Tongue (tissue), 2 donors: ENCODE results near the gene SELPLG. TPM values are rescaled to one million over a fixed set of nuclear protein-coding genes. Genes with fewer than 3 reads are reported as not detected.
"Not testable (repeated sequence)": the region's sequence is repeated elsewhere in the genome, so short reads cannot be mapped to it uniquely, and the experiment has no call there.

ENCODE experiments used
- DNase-seq: peaks from one replicate; pipeline ENCODE4 v3.0.0-alpha.2; 2015
- total RNA-seq: library from RNA; depleted of rRNA; stranded (reverse); fragments of >200 nt; gene quantifications from one replicate; pipeline ENCODE4 v1.2.3, GENCODE V29; 2014

SELPLG gene
- total RNA-seq, 1 donor from 2014 or later, result 2.2 TPM

GRCh38 chr12:108602976-108603704 is 30.6 kb downstream of the SELPLG start:
- DNase-seq, result no peak

- DNase-seq, result no peak
Observed at GRCh38 chr12:108602209-108602705, 31.4 kb downstream of the SELPLG start.

- no peak for DNase-seq
Observed at GRCh38 chr12:108600702-108601007, 33.0 kb downstream of the SELPLG start.

GRCh38 chr12:108599948-108600701 is 33.6 kb downstream of the SELPLG start:
- DNase-seq, result no peak

- no peak for DNase-seq
Observed at GRCh38 chr12:108599541-108599940, 34.2 kb downstream of the SELPLG start.

GRCh38 chr12:108598553-108599250 is 35.0 kb downstream of the SELPLG start:
- DNase-seq, result no peak

DNA sequence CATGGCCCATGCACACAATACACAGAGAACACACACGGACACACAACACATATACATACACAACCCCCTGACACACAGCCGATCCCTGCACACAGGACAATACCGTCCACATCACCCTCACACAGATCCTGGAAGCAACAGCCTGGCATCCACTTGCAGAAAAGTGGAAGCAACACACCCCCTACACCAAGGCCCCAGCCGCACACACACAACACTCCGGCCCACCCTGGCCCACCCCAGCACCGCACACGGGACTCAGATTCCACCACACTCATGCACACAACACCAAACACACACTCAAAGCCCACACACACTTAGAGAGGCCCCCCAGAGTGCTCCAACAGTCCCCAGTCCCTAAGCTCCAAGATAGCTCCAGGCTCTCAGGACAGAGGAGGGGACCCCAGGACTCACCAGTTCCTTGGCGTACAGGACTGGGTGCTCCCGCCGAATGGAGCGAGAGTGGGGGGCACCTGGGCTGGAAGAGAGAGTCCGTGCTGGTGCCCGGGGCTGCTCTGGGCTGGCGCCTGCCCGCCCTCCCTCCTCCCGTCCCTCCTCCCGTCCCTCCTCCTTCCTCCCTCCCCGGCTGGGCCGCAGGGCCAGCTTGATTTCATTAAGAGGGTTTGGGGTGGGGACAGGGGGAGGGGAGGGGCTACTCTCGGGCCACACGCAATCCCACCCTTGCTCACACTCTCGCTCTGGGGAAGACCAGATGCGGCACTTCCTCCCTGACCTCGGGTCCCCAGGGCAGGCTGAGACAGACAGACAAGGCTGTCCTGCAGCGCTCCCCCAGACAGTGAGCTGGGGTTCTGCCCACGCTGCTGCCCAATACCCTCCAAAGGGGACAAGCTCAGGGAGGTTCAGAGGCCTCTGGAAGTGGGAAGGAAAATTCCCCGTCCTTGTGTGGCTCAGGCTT is 35.9 kb downstream of the SELPLG start, which contains the start of gene TMEM119:
TSS of gene TMEM119 (minus strand) at position 526 of the 913 bp plus-strand sequence. CDS start 5,701 bp downstream, outside the sequence.
- DNase-seq, result peak; percentile 87

GRCh38 chr12:108596854-108597558 is 36.7 kb downstream of the SELPLG start:
- DNase-seq, result no peak

GRCh38 chr12:108595711-108596647 is 37.7 kb downstream of the SELPLG start:
- no peak for DNase-seq

DNA sequence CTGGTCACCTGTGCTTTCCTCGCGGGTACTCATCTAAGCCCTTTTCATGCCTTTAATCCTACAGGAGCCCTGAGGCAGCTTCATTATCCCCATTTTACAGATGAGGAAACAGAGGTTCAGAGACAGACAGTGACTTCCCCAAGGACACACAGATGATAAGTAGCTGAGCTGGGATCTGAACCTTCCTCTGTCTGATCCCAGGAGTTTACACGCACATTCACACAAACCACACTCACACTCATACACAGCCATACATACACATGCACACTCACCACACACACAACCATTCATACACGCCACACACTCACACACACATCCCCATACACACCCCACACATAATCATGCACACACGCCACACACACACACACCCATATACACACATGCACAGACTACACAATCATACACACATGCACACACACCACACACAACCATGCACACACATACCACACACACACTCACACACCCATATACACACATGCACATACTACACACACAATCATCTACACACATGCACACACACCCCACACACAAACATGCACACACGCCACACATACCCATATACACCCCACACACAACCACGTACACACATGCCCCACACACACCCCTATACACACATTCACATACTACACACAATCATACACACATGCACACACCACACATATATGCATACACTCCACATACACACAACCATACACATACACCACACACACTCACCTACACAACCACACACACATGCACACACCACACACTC is 38.6 kb downstream of the SELPLG start:
- no peak for DNase-seq

DNA sequence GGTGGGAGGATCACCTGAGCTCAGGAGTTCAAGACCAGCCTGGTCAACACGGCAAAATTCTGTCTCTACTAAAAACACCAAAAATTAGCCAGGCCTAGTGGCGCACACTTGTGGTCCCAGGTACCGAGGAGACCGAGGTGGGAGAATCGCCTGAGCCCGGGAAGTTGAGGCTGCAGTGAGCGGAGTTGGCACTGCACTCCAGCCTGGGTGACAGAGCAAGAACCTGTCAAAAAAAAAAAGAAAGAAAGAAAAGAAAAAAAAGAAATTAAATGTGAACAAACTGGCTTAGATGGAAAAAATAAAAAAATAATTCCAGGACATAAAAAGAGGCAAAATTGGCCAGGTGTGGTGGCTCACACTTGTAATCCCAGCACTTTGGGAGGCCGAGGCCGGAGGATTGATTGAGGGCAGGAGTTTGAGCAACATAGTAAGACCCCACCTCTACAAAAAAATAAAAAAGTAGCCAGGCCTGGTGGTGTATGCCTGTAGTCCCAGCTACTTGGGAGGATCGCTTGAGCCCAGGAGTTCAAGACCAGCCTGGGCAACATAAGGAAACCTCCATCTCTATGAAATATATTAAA is 39.3 kb downstream of the SELPLG start:
- no peak for DNase-seq

GRCh38 chr12:108592033-108592909 is 41.4 kb downstream of the SELPLG start:
- no peak for DNase-seq

DNA sequence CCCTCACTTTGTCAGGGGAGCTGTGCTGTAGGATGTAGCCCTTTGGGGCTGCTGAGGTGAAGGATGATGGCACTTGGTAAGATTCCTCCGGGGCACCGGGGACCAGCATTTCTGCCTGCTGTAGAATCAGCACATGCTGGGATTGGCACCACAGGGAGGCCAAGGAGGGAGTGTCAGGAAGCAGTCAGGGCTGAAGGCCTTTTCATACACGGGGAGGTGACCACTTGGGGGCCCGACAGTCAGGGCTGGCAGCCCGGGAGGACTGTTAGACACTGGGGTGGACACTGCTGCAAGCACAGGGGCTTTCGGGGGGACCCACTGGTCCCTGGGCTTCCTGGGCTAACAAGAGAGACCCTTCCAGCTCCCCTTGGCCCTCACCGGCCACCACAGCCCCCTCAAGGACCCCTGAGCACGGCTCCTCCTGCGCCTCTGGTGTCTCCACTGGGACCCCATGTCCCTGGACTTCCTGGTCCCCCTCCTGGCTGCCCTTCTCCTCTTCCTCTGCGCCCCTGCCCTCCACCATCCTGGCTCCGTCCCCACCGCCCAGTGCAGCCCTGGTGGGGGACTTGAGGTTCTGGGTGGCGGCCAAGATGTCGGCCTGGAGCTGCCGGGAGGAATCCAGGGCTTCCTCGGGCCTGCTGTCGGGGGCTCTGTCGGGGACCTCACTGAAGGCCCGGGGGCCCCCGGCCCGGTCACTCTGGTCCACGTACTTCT is 42.3 kb downstream of the SELPLG start:
- DNase-seq, result no peak

GRCh38 chr12:108590463-108590862 is 43.2 kb downstream of the SELPLG start:
- not testable (repeated sequence) for DNase-seq

DNA sequence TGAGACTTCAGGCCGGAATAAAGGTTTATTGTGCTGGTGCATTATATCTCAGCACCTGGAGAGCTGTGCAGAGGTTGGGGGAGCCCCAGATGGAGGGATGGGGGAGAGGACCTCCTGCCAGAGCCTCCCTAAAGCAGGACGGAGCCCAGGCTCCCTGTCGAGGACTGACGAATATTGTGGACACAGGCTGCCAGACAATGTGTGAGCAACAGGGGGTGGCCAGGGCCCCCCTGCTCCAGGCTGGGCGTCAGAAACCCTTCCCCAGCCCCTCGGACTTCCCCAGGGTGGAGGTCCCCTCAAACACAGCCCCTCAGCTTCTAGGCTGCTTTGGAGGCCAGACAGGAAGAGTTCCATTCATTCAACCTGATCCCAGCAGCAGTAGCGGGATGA is 43.9 kb downstream of the SELPLG start:
- DNase-seq, result no peak

- DNase-seq, result peak; percentile 88
Observed at GRCh38 chr12:108589028-108589839, 44.5 kb downstream of the SELPLG start.
